H1 (cell line): ENCODE measurements around the gene DDR2.

ENCODE experiments used
- CTCF ChIP-seq, 3 experiments: IDR thresholded peaks; 1 replicate in 2 of 3; 2 replicates in 1 of 3; pipeline versions ENCODE4 v1.5.1 to v1.6.1; 2011; ENCODE audit warnings: low read length in 3 of 3, mild to moderate bottlenecking in 3 of 3, inconsistent platforms in 2 of 3, low read depth in 1 of 3, moderate library complexity in 1 of 3; ENCODE audit not compliant: insufficient read depth in 1 of 3; ENCODE audit errors: control extremely low read depth in 1 of 3
- EP300 ChIP-seq, 2 experiments: IDR thresholded peaks; 1 replicate in 1 of 2; 2 replicates in 1 of 2; pipeline ENCODE4 v1.6.1; 2011 to 2012; ENCODE audit warnings: low read depth in 2 of 2, low read length in 2 of 2, mild to moderate bottlenecking in 2 of 2, borderline replicate concordance in 1 of 2, inconsistent platforms in 1 of 2, moderate library complexity in 1 of 2
- FOSL1 ChIP-seq: IDR thresholded peaks from 2 replicates; pipeline ENCODE4 v1.6.1; 2011; ENCODE audit warnings: mild to moderate bottlenecking, low read depth, low read length, moderate library complexity; ENCODE audit not compliant: insufficient read depth
- JUND ChIP-seq: IDR thresholded peaks from 2 replicates; pipeline ENCODE4 v1.6.1; 2011; ENCODE audit warnings: mild to moderate bottlenecking, improper control_type of control experiment, low read length
- MAX ChIP-seq: IDR thresholded peaks from 2 replicates; pipeline ENCODE4 v1.6.1; 2012; ENCODE audit warnings: inconsistent platforms
- POLR2AphosphoS5 ChIP-seq: IDR thresholded peaks from 2 replicates; pipeline ENCODE4 v1.6.1; 2011; ENCODE audit warnings: low read depth, low read length

- no peak for TF ChIP-seq POLR2AphosphoS5
- no peak for TF ChIP-seq MAX
- TF ChIP-seq EP300 (IDR thresholded peaks at IDR 0.05; ENCODE audit: borderline replicate concordance in 1 of 2, low read depth in 2 of 2, low read length in 2 of 2), result no peak
- TF ChIP-seq CTCF (IDR thresholded peaks at IDR 0.05; ENCODE audit: control extremely low read depth in 1 of 3, insufficient read depth in 1 of 3, low read depth in 1 of 3, low read length in 3 of 3), result no peak
- TF ChIP-seq JUND, result no peak
- no peak for TF ChIP-seq FOSL1
These were observed 67.9 kb downstream of the DDR2 start for GRCh38 chr1:162700131-162700530.
